HK-2 (cell line): ENCODE measurements around the gene HOXB6.

ENCODE experiments used
- DNase-seq: peaks from one replicate; pipeline ENCODE4 v3.0.0-alpha.2; 2018; ENCODE audit not compliant: unreplicated experiment

Gene HOXB6

DNA sequence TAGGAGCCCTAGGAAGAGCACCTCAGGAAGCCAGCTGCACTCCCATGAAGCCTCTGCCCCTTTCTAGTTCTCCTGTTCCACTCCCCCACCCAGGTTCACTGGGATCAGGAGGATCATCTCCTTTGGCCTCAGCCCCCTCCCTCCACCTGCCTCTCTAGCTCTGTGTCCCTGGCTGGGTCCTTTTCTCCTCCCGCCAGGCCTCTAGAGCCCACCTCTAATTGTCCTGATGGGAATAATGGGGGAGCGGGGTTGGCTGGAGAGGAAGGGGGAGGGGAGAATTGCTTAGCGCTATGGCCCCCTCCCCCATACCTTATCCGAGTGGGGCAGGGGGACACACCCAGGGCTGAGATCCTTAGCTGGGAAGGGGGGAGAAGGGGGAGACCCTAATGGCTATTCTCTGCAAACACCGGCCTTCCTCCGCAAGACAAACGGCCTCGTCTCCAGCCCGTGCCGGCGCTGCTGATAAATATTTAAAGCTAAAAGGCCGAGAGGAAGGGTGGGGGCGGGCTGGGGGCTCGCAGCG is 5.0 kb upstream of the HOXB6 start:
- no peak for DNase-seq

DNA sequence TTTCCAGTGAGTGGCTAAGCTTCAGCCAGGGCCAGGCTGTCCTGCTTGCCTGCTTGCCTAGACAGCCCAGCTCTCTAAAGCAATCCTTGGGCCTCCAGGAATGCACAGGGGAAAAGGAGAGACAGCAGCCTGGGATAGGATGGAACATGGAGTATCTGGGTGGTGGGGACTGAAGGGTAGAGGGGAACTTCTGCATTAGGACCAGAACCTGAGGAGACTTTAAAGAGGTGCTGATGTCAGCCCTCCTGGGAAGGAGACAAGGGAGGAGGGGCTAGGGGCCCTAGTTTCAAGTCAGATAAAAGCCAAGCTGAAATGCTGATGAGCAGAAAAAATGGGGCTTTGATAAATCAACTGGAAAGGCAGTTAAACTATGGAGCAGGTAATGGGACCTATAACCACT is 4.2 kb upstream of the HOXB6 start:
- no peak for DNase-seq

DNA sequence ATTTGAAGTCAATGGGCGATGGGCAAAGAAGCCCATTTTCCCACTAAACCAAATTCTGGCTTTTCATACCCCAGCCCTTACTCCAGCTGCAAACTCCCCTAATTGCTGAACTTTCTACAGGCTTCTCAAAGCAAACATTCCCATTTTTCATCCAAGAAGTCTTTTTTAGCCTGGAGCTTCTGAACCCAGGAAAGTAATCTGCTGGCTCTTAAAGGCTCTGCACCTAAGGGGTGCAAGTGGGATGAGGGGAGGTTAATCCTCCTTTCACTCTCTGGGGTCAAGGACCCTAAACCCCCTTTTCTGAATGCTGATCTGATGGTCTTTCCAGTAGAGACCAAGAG is 3.7 kb upstream of the HOXB6 start:
- no peak for DNase-seq

DNA sequence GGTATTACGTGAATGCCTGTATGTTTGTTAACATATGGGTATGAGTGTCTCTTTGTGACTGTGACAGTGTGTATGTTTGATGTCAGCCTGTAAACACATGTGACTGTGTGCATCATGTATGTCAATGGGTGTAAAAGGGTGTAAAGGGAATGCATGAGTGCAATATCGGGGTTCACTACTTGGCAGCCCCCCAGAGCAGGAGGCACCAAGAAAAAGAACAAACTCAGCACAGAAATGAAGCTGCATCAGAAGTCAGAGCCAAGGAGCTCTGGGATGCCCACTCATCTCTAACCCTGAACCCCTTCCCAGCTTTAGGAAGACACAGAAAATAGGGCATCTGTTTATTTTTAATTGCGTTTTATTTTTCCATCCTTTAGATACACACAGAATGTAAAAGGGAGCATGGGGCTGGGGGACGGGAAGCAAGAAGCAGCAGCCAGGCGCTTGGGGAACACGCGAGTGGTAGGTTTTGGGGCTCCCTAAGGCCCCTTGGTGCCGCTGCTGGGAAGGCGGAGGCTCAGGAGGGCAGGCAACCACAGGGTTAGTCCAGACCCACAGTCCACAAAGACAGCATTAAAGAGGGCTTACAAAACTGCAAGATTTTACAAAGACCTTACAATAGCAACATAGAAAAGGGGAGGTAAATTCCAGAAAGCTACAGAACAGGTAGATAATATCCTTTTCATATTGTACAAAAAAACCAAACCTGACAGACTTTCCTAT is 2.3 kb upstream of the HOXB6 start:
- DNase-seq: no peak

DNA sequence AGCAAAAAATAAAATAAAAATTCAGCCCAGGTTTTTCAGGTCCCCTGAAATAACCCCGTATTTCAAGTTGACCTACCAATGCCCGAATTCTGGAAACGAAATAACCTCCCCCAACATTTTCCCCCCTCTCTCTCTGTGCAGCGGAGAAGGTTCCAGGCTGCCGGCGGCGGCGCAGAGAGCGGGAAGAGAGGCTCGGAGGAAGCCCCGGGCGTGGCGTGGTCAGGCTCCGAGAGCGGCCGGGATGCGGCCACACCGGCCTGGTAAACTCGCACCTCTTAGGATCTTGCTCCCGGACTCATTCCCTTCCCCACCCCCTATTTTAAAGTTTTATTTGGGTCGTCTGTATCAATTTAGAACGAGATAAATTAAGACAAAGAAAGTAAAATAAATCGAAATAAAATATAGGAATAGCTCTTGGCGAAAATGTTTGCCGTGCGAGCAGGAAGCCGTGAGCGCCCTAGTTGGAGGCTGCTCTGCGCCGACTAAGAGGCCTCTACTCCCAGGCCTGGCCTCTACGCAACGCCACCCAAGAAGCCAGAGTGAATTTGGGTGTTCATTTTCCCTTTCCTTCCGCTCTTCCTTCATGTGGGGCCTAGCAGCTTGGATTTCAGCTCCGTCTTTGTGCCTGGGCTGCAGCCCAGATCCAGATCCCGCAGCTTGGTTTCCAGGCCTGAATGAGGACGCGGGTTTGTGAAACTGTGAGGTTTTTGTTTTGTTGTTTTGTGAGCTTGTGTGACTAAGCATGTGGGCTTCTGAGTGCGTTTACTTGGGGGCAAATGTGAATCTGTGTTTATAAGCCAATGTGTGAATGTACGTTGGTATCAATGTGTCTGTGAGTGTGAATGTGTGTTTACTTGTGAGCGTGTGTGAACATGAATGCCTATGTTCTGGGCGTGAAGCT is 1.5 kb upstream of the HOXB6 start:
- DNase-seq: no peak

DNA sequence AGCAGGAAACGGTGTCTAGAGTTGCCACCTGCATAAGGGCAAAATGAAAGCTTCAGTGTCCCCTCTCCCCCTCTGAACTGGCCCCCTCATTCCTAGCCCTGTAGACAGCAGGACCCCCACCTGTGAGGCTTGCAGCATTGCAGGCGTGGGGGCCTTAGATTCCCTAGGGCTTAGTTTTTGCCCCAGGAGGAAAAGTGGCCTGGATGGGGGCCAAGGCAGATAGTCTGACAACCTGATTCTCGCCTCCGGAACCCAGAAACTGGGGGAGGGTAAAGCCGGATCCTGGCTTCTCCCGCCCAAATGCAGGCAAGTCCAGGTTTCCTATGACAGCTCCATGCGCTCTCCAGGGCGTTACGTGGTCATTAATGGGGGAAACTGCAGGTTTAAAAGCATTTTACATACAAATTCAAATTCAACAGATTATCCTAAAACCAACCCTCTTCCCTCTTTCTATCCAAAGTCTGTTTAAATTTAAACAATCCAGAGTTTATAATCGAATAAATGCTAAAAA is 678 bp upstream of the HOXB6 start:
- no peak for DNase-seq

DNA sequence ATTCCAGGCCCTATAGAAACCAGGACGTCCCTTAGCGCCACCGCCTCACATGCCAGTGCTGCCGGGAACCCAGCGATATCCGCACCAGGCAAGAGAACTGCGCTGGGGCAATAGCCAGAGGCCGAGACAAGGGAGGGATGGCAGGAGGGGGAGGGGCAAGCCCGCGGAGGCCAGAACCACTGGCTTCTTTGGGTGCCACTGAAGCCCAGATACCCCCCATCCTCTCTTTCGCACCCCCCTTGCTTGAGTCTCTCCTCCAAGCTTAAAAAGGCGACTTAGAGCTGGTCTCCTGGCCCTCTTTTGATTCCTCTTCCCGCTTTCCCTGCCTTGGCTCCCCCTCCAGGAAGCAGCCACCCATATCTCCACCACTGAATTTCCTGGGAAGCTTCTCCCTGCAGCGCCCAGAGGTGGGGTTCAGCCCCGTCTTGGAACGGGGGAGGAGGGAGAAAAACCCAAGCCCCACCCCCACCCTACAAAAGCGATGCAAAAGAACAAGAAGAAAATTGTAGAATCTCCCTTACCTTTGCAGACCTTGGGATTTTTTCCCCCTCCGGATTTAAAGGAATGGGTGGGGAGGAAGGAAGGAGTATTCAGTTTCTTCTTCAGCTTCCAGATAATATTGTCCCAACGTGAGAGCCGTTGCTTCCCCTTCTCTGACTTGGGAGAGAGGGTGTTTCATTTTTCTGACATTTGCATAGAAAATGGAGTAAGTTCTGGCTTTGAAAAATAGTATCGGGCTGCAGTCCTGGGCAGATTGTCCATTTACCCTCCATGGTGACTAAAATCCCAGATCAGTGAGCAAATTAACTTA is 622 bp downstream of the HOXB6 start:
- DNase-seq: peak; percentile 72

DNA sequence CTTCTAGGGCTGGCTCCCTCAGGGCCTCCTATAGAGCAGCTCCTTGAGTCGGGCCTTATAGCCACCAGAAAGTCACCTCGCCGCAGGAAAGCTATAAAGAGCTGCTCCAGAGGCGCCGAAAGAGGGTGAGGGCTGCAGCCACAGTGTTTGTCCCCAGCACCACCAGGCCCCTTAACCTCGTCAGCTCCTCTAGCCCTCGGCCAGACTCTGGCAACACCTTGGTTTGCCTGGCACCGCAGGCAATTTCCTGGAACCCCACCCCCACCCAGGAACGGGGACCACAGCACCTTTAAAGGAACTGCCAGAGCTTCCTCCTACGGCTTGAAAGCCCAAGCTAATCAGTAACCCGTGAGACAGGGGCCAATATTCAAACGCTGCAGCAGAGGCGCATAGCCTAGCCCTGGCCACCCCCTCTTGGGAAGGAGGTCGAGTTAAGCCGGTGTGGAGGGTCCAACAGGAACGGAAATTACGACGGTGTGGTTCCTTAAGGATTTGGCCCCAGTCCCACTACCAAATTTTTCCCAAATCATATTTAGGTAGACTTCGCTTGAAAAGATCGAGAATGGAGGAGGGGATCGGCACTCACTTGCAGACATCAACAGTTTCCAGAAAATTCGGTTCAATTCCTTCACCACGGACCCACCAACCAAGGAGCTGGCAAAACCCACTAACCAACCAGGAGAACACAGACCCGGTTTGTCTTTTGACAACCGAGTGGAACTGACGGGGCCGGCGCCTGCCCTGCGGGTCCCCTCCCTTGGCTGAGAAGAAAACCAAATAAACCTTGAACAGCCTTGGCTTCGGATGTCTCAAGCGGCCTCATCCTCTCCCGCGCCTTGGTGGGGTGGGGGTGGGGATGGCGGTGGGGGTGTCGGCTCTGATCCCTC is 3.0 kb downstream of the HOXB6 start:
- peak; percentile 75 for DNase-seq

DNA sequence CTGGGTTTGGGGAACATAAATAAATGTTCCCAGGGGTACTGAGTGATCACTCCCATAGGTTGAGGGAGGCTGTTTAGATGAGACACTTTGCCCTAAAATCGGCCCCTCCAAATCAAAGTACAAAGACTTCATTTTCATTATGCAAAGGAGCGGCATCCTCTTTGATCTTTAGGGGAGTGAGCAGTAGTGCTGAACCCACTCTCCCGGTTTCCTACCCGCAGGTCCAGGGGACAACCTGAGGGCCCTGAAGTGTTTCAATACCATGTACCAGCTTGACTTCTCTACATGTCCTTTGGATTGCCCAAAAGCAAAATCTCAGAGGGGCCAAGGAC is 3.6 kb downstream of the HOXB6 start:
- DNase-seq: no peak

DNA sequence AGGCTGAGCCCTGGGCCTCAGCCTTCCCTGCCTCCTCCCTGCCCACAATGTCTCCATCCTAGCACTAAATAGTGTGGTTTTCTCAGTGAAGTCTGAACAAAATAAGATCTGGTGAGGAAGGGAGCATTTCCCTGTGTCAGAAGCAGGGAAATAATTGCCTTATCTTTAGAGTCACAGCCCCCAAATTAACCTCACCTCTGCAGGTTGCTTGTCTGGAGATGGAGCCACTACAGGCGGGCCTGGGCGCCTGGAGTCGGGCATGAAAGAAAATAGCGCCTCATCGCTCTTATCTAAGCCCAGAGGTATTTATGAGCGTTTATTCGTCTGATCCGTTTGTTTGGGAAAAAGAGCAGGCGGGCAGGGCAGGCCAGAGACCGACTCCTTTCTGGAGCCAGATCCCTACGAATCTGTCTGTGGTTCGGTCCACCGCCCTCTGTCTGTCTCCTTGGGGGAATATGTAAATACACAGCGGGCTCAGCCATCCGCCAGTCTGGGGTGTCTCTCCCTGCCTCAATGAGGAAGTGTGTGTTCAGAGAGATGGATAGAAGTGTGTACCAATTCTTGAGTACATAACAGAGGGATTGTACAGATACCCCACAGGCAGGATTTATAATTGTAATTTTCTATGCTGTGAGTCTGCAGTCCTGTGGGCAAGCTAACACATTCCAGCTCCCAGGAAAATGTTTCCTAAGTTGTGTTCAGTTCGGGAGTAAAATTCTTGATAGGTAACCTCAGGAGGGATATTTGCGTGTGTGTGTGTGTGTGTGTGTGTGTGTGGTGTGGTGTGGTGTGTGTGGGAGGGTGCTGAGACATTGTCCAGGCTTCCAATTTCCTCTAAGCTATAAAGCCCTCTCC is 4.3 kb downstream of the HOXB6 start:
- DNase-seq: peak; percentile 44

DNA sequence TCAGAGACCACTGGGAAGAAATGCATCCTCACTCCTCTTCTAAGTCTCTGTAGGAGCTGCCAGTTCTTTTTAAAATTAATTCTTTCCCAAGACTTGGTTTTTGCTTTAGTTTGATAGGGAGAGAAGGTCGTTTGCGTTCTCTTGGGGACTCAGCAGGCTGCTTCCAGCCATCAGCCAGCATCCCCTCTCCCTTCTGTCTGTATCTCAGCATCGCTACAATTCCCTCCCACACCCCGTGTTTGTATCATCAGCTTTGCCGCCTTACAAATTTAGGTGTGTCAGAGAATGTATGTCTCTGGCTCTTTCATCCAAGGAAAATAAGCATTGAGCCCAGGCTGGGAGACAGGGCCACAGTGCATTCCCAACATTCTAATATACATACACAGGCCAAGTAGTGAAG is 5.4 kb downstream of the HOXB6 start:
- DNase-seq: no peak

DNA sequence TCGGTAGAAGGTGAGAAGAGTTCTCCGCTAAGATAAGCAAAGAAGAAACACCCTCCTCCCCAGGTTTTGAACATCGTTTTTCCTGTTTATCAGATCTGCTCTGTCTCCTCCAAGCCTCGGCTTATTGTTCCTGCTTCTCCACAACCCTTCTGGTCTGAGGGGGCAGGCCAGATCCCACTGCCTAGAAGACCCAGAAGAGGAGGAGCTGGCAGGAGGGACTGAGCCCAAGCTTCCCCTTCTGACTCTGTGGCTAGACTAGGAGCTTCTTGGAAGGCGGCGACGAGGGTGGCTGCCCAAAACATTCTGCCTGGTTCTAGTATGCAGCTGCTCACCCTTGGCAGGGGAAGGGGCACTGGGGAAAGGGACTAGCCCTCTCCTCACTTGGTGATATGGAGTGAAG is 6.0 kb downstream of the HOXB6 start:
- DNase-seq: no peak

DNA sequence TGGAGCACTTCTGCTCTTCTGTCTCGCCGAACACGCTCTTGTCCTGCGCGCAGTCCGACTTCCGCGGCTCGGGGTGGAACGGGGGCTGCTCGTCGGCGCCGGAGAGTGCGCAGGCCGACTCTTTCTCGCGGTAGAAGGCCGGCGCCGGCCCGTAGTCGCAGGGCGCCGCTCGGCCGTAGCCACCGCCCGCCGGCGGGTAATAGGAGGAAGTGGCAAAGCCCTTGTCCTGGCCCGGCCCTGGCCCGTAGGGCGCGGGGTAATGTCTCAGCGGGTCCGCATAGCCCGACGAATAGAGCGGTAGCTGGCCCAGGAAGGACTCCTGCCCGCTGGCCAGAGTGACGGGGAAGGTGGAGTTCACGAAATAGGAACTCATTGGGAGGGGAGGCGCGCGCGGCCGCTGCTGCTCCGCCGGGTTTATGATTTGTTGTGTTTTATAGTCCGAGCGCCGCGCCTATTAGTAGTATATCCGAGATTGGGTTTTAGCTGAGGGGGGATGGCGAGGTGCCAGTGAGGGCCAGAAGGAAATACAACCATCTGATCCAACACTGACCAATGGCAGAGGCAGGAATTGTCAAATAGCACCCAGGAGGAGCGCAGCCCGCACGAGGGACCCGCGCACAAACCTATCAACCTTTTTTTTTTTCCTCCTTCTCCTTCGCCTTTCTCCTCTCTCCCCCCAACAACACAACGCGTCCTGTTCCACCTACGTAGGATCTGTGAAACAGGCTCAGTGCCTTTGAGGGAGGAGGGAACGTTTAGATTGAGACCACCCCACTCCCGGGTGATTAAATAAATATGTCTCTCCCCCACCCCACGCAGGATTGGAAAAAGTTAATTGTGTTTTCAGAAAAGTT is 6.8 kb downstream of the HOXB6 start:
- peak; percentile 57 for DNase-seq

DNA sequence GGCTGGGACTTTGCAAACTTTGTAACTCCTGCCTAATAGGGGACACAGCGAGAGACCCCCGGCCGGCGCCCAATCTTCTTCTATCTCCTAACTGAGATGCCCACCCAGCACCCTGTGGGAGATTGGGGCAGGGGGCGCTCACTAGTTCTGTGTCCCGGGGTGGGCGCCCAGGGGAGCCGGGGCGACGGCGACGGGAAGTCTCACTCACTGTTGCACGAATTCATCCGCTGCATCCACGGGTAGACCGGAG is 7.3 kb downstream of the HOXB6 start:
- DNase-seq: no peak

DNA sequence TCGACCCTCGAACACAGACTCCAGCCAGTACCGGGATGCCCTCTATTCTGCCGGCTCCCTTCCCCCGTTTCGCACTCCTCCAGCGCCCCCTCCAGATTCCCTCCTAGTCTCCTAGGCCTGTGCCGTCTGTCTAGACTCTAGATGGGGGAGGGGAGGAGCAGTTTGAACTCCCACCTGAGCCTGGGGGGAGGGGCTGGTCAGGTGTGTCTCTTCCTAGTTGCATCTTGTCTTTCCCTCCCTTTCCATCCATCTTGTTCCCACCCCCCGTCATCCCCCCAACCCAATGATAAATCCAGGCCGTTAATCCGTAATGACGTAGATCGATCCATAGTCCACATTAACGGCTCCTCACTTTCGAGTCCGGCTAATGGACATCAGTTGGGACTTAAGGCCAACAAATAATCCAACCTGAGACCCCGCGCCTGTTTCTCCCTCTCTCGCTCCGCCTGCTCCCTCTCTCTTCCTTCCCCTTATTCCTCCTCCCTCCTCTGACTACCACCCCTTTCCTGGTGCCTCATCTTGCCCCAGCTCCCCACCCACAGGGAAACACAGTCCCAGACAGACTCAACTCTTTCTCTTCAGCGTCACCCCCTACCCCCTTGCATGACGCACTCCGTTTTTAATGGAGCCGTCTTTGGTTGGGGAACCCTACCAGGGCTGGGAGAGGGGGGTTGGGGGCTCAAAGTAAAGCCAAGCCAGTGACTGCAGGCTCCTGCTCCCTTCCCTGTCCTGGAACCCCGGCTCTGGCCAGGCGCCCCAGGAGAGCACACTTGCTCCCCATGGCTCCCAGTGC is 7.9 kb downstream of the HOXB6 start:
- no peak for DNase-seq

DNA sequence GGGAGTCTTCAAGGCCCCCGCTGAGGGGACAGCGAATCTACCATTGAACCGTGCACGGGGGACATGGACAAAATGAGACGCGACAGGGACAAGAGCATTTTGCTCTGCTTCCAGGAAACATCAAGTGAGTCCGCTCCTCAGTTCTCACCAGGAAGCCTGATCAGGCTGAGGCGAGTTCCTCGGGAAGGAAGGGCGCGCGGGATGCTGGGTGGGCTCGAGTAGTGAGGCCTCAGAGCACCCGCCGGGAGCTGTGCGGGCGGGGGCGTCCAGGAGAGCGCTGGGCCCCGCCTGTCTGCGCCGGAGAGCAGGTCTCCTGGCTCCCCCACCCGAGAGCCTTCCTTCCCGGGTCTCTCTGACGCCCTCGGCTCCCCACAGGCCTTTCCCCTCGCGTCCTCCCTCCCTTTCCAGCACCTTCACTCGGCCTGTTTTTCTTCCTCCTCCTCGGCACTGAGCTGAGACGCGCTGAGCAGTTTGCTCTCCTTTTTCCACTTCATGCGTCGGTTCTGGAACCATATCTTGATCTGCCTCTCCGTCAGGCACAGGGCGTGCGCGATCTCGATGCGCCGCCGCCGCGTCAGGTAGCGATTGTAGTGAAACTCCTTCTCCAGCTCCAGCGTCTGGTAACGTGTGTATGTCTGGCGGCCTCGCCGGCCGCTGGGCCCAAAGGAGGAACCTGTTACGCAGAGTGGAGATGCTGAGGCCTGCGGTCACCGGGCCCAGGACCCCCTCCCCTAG is 8.6 kb downstream of the HOXB6 start:
- no peak for DNase-seq

DNA sequence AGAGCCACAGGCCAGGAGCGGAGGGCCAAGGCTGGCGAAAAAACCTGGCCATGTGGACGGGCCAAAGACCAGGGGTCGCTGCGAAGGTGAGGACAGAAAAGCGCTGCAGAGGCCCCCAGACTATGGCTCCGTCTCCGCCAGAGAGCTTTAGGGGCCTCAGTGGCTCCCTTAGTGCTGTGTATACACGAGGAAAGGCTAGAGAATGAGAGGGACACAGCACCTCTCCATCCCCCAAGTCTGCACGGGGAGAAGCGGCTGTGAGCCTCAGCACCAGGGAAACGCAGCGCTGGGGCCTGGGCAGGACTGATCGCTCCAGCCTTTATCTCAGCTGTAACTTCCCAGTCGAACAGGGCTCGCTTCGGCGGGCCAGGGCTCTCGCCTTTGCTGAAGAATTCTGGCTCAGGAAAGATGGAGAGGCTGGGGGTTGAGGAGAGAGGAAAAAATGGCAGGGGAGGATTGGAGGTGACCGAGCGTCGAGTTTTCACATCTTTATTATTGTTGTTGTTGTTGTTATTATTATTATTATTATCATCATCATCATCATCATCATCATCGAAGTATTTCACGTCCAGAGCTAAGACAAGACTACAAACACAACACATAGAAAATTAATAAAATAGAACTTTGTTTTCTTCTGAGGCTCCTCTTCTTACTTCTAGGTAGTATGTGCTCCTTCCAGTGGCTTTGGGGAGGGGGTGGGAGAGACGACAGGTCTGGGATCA is 9.3 kb downstream of the HOXB6 start:
- DNase-seq: no peak
